ENCODE measurements around the gene ZNF467. TPM values are rescaled to one million over a fixed set of nuclear protein-coding genes. Genes with fewer than 3 reads are reported as not detected.
A peak's percentile ranks its signal among the peaks of the same experiment; 100 is the strongest.

ZNF467 gene
- total RNA-seq, 2 donors from 2014 or later = 7.9 to 10.4 TPM

DNA sequence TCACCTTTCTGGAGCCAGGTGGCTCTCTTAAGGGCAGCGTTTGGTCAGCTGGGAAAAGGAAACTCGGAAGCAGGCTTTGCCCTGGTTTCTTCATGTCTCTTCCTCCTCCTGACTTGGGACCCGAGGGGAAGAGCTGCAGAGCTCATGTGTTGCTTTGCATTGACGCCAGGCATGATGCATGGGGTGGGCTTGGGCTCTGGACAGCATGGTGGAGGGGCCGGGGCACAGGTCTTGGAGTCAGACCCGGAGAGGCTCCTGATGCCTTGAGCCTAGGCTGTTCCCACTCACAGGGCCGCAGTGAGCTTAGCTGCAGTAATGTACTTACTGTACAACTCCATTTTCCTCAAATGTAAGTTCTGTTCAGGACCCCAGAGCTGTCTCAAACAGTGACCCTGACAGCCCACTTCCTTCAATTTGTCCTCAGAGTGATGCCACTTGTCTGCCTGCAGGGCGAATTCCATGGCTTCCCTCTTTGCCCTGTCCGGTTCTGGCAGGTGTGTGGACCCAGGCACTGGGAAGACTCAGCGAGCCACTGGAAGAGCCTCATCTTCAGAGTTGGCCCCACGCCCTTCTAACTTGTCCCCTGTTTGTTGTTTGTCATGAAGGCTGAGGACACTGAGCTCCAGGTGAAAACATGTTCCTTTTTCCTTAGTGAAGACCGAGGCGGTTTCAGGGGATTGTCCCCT is 50.2 kb downstream of the ZNF467 start:
- DNase-seq (no peak), ATAC-seq (no peak)
- intact Hi-C loops (cut with DNase I) = no loop called here

- intact Hi-C loops (cut with DNase I) = no loop called here
- no peak for DNase-seq
- ATAC-seq = no peak
Measured at GRCh38 chr7:149722356-149722957, 50.9 kb downstream of the ZNF467 start.

- DNase-seq (no peak), ATAC-seq (no peak)
- intact Hi-C loops (cut with DNase I) = no loop called here
Measured at GRCh38 chr7:149721084-149721601, 52.2 kb downstream of the ZNF467 start.

- peak; percentile 87 for DNase-seq
- peak; percentile 81 to 92 for ATAC-seq
- intact Hi-C loops (cut with DNase I) = no loop called here
Measured at GRCh38 chr7:149720372-149721083, 52.9 kb downstream of the ZNF467 start.

GRCh38 chr7:149719912-149720335 is 53.5 kb downstream of the ZNF467 start:
- DNase-seq (no peak), ATAC-seq (peak in 1 of 2 donors; percentile 33)
- intact Hi-C loops (cut with DNase I) = loop anchor here in 1 of 2 donors (10.0 kb wide), 1 partner anchor 95 kb away; no protein-coding TSS in a partner anchor

DNA sequence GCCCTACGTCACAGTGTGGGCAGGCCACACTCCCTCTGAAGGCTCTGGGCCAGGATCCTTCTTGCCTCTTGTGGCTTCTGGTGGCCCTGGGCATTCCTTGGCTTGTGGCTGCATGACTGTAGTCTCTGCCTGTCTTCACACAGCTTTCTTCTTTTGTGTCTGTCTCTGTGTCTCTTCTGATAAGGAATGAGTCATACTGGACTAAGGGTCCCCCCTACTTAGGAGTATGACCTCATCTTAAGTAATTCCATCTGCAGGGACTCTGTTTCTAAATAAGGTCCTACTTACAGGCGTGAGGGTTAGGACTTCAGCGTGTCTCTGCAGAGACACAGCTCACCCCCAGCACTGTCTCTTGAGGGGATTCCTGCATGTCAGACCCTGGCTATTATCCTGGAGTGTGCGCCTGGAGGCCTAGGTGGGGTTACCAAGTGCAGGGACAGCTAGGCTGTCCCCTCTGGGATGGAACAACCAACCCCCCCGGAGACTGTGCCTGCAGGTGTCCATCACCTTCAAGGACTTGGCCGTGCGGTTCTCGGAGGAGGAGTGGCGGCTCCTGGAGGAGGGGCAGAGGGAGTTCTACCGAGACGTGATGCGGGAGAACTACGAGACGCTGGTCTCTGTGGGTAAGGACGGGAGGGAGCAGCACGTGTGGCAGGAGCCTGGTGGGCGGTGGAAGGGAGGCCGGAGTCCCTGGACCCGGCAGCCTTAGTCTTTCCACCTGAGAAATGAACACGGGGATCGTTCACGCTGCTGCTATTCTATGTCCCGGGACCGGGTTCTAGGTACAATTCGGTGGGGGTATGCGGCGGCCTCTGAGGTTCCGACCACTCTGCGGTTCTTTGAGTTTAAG is 54.1 kb downstream of the ZNF467 start:
- intact Hi-C loops (cut with DNase I) = loop anchor here in 1 of 2 donors (10.0 kb wide), 1 partner anchor 94 kb away; no protein-coding TSS in a partner anchor
- DNase-seq = no peak
- peak in 1 of 2 donors; percentile 23 for ATAC-seq

DNA sequence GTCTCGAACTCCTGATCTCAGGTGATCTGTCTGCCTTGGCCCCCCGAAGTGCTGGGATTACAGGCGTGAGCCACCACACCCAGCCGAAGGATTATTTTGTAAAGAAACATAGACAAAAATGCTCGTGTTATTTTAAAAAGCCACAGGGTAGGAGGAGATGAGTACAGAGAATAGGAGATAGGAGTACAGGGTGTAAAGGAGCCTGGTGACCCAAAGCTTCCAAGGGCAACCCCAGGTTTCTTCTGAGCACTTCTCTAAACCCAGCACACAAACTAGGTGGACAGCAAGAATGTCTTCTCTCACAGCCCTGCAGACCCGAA is 54.7 kb downstream of the ZNF467 start:
- ATAC-seq (no peak), DNase-seq (no peak)
- intact Hi-C loops (cut with DNase I) = loop anchor here in 1 of 2 donors (10.0 kb wide), 1 partner anchor 94 kb away; no protein-coding TSS in a partner anchor

- DNase-seq = peak; percentile 69
- peak in 1 of 2 donors; percentile 2 for ATAC-seq
- intact Hi-C loops (cut with DNase I) = loop anchor here in 1 of 2 donors (10.0 kb wide), 1 partner anchor 93 kb away; no protein-coding TSS in a partner anchor
Measured at GRCh38 chr7:149717481-149717880, 55.9 kb downstream of the ZNF467 start.

GRCh38 chr7:149716932-149717307 is 56.5 kb downstream of the ZNF467 start:
- no peak for ATAC-seq

DNA sequence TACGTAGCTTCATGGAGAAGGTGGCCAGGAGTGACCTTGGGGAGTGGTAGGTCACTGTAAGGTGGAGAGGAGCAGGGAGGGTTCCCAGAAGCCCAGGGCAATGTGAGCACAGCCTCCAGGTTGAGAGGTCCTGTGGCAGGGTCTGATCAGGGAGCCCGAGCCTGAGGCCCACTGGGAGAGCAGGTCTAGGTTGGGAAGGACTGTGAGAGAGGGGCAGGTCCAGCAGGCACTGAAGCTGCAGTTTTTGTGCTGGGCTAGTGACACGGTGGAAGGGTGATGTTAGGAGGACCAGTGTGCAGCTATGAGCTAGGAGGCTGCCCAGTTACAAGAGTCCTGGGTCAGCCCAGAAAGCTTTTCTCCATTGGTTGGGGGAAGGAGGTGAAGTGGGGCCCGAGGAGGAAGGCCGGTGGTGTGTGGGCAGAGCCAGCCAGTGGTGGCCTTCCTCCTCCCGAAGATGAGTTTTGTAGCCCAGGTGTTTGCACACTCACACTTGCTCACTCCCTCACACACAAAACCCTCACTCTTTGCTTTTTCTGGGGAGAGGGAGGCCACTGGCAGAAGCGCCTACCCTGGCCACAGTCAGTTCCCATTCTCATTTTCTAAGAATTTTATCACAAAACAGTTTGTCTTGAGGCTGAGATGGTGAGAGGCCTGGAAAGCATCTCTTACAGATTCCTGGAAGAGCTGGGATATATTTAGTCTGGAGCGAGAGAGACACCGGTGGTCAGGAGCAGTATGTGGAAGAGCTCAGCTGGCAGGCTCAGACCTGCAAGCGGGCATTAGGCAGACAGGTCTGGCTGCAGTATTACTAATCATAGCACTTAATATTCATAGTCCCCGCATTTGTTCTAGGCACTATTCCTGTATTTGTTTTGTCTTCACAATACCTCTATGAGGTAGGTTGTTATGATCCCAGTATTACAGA is 57.1 kb downstream of the ZNF467 start:
- no peak for ATAC-seq
- intact Hi-C loops (cut with DNase I) = loop anchor here in 1 of 2 donors (10.0 kb wide), 1 partner anchor 91 kb away; no protein-coding TSS in a partner anchor
- no peak for DNase-seq

More at GRCh38 chr7:149716932-149717307, 56.5 kb downstream of the ZNF467 start:
- DNase-seq = no peak
- intact Hi-C loops (cut with DNase I) = loop anchor here in 1 of 2 donors (10.0 kb wide), 1 partner anchor 92 kb away; no protein-coding TSS in a partner anchor

DNA sequence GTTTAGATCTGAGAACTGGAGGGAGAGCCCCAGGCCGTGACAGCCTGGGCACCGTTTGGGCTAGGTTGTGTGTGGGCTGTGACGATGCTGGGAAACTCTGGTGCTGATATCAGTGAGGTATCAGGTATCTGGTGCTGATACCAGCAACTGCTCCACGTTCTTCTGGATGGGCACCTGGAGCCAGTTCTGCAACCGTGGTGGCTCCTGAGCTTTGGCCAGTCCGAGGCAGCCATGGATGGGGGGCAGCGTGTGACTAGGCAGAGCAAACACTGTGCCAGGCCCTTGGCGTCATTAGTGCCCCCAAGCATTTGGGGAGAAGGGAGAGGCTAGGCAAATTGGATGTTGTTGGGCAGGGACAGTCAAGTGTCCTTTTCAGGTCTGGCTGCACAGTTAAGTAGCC is 57.9 kb downstream of the ZNF467 start:
- DNase-seq = no peak
- intact Hi-C loops (cut with DNase I) = loop anchor here in 1 of 2 donors (10.0 kb wide), 1 partner anchor 91 kb away; no protein-coding TSS in a partner anchor
- ATAC-seq = no peak

- intact Hi-C loops (cut with DNase I) = loop anchor here in 1 of 2 donors (10.0 kb wide), 1 partner anchor 90 kb away; no protein-coding TSS in a partner anchor
- DNase-seq (no peak), ATAC-seq (no peak)
Measured at GRCh38 chr7:149714910-149715471, 58.4 kb downstream of the ZNF467 start.

Other genes starting within 250 kb of the ZNF467 start
- gene ZNF862, start 64.8 kb upstream of the ZNF467 start, total RNA-seq = 1 to 10 TPM; 8.7 to 9.7 TPM
- 100 to 1,000 TPM in 1 of 2 donors, 10 to 100 TPM in 1; 56.8 to 104 TPM for gene ATP6V0E2, start 100.4 kb upstream of the ZNF467 start, total RNA-seq